ENCODE data around the gene PTPRN2. TPM values are rescaled to one million over a fixed set of nuclear protein-coding genes. Genes with fewer than 3 reads are reported as not detected.

Gene PTPRN2
- total RNA-seq, 1 donor from 2014 or later, result 32.2 TPM

DNA sequence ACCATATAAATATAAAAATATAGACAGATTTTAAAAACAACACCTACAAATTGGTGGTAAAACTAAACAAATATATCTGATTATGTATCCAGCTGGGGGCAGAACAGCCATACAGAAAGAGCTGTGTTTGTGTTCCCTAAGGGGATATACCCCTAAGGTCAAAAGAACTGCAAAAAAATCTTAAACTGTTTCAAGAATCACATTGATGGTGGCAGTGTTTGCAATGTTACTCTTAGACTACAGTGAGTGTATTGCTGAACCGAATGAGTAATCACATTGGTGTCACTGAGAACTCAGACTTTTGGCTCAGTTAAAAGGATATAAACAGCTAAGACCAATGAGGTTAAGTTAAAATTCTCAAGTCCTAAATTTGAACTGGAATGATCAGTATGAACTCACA, 27.1 kb upstream of the PTPRN2 start:
- no peak for TF ChIP-seq CTCF (conservative IDR thresholded peaks at IDR 0.05)
- no peak overlapping the region for H3K27ac Mint-ChIP-seq (ENCODE audit: unreplicated experiment)
- no peaks in the 10 kb centered on the region for H3K27me3 Mint-ChIP-seq (ENCODE audit: low read depth)
- H3K9me3 Mint-ChIP-seq, result no peaks in the 10 kb centered on the region
- peaks cover 7% of the 10 kb centered on the region for H3K36me3 Mint-ChIP-seq (ENCODE audit: low read depth)
- DNase-seq (ENCODE audit: low read depth, low spot score), result no peak
- no peak overlapping the region for H3K4me3 Mint-ChIP-seq
- no peaks in the 10 kb centered on the region for H3K4me1 Mint-ChIP-seq

DNA sequence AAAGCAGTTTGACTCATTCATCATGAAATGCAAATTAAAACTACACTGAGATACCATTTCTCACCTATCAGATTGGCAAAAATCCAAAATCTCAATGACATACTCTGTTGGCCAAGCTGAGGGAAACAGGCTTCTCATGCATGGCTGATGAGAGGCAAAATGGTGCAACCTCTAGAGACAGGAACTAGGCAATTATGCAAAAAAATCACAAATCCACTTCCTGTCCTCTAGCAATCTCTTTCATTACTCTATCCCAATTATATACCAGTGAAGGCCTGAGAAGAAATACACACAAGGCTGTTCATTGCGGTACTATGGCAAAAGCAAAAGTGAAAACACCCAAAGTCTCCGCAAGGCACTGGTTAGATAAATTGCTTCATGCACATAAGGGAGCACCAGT, 25.9 kb upstream of the PTPRN2 start:
- H3K27me3 Mint-ChIP-seq (ENCODE audit: low read depth), result no peaks in the 10 kb centered on the region
- no peak for DNase-seq (ENCODE audit: low read depth, low spot score)
- peaks cover 2% of the 10 kb centered on the region for H3K36me3 Mint-ChIP-seq (ENCODE audit: low read depth)
- H3K27ac Mint-ChIP-seq (ENCODE audit: unreplicated experiment), result no peak overlapping the region
- no peaks in the 10 kb centered on the region for H3K4me1 Mint-ChIP-seq
- H3K4me3 Mint-ChIP-seq, result no peak overlapping the region
- TF ChIP-seq CTCF (conservative IDR thresholded peaks at IDR 0.05), result no peak
- H3K9me3 Mint-ChIP-seq, result no peaks in the 10 kb centered on the region

GRCh38 chr7:158612546-158612945, 24.9 kb upstream of the PTPRN2 start:
- DNase-seq (ENCODE audit: low read depth, low spot score), result no peak
- Mint-ChIP-seq H3K9me3 (no peaks in the 10 kb centered on the region), H3K4me1 (no peaks in the 10 kb centered on the region), H3K27me3 (ENCODE audit: low read depth) (no peaks in the 10 kb centered on the region), H3K36me3 (ENCODE audit: low read depth) (no peaks in the 10 kb centered on the region), H3K4me3 (no peak overlapping the region), H3K27ac (ENCODE audit: unreplicated experiment) (no peak overlapping the region)
- TF ChIP-seq CTCF (conservative IDR thresholded peaks at IDR 0.05), result no peak

DNA sequence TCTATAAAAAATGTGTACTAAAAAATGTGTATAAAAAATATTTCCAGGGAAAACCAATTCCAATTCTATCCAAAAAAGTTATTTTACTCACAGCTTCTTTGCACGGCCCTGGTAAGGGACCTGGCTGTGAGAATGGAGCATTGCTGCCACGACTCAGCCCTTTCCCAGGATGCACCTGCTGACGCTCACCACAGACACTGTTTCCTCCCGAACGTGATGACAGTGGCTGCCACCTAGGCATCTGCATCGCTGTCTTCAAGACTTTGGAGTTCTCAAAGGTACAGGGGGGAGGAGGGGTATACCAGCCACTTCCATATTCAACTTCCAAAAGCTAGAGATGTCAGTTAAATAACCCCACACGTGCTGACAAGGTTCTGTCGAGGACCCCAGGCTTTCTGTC, 23.9 kb upstream of the PTPRN2 start:
- H3K36me3 Mint-ChIP-seq (ENCODE audit: low read depth), result no peaks in the 10 kb centered on the region
- no peaks in the 10 kb centered on the region for H3K27me3 Mint-ChIP-seq (ENCODE audit: low read depth)
- DNase-seq (ENCODE audit: low read depth, low spot score), result no peak
- TF ChIP-seq CTCF (conservative IDR thresholded peaks at IDR 0.05), result no peak
- H3K4me1 Mint-ChIP-seq, result no peaks in the 10 kb centered on the region
- H3K9me3 Mint-ChIP-seq, result no peaks in the 10 kb centered on the region
- H3K27ac Mint-ChIP-seq (ENCODE audit: unreplicated experiment), result no peak overlapping the region
- no peak overlapping the region for H3K4me3 Mint-ChIP-seq

GRCh38 chr7:158609313-158609974, 21.8 kb upstream of the PTPRN2 start:
- Mint-ChIP-seq H3K4me3 (no peak overlapping the region), H3K4me1 (no peaks in the 10 kb centered on the region), H3K27ac (ENCODE audit: unreplicated experiment) (no peak overlapping the region), H3K36me3 (ENCODE audit: low read depth) (no peaks in the 10 kb centered on the region), H3K9me3 (no peaks in the 10 kb centered on the region), H3K27me3 (ENCODE audit: low read depth) (no peaks in the 10 kb centered on the region)
- TF ChIP-seq CTCF (conservative IDR thresholded peaks at IDR 0.05), result no peak
- no peak for DNase-seq (ENCODE audit: low read depth, low spot score)
